Neutrophil (primary cell): ENCODE results near the gene SEMA3D.

Experiments used
- H3K27ac ChIP-seq: fragments of 200-600 bp; sonication (generic); 2 replicates; pipeline ENCODE4 v1.5.1; 2016; ENCODE audit warnings: mild to moderate bottlenecking, moderate library complexity
- H3K27me3 ChIP-seq: fragments of 200-600 bp; sonication (generic); 2 replicates; pipeline ENCODE4 v1.6.0; 2016; ENCODE audit warnings: mild to moderate bottlenecking
- H3K36me3 ChIP-seq: fragments of 200-600 bp; sonication (generic); 2 replicates; pipeline ENCODE4 v1.5.1; 2017
- H3K4me1 ChIP-seq, 2 experiments: fragments of 200-600 bp in 1 of 2; sonication (generic) in 1 of 2; 1 replicate in 1 of 2; 2 replicates in 1 of 2; pipeline versions ENCODE4 v1.5.1 to v1.6.1; 2013 to 2016; ENCODE audit warnings: low read depth in 1 of 2, low read length in 1 of 2, mild to moderate bottlenecking in 1 of 2, moderate library complexity in 1 of 2; ENCODE audit not compliant: control insufficient read depth in 1 of 2, insufficient read depth in 1 of 2
- H3K4me3 ChIP-seq, 2 experiments: fragments of 200-600 bp in 1 of 2; sonication (generic) in 1 of 2; 1 replicate in 1 of 2; 2 replicates in 1 of 2; pipeline ENCODE4 v1.5.1; 2013 to 2016; ENCODE audit warnings: low read depth in 1 of 2, low read length in 1 of 2, mild to moderate bottlenecking in 1 of 2, moderate library complexity in 1 of 2
- H3K9me3 ChIP-seq: fragments of 200-600 bp; sonication (generic); 2 replicates; pipeline ENCODE4 v1.5.1; 2016
- CTCF ChIP-seq: fragments of 200-600 bp; sonication (generic); IDR thresholded peaks from 2 replicates; pipeline ENCODE4 v1.5.1; 2016; ENCODE audit warnings: antibody characterized with exemption

Gene SEMA3D

DNA sequence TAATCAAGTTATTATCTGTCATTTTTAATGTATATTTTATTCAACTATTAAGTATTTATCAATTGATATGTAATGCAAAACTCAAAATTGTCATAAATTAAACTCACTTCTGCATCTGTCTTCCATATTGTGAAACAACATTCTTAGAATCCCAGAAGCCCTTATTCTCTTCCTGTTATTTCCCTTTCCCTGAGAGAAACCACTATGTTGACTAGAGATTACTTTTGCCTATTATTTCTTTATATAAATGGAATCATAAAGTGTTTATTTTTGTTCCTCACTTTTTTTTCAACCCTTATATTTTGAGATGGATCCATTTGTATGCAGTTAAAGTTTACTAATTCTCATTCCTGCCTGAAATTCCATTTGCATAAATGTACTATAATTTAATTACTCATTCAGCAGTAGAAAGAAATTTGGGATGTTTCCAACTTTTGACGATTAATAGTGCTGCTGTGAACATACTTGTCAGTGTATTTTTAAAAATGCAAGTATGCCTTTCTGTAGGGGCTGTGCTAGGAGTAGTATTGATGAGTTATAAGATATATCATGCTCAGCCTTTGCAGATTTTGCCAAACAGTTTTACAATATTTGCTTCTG lies 211.2 kb downstream of the SEMA3D start:
- Histone ChIP-seq H3K27ac (no peak overlapping the region), H3K27me3 (no peaks in the 10 kb centered on the region), H3K36me3 (no peaks in the 10 kb centered on the region), H3K9me3 (no peaks in the 10 kb centered on the region), H3K4me1 (no peaks in the 10 kb centered on the region), H3K4me3 (no peak overlapping the region)
- TF ChIP-seq CTCF: no peak

DNA sequence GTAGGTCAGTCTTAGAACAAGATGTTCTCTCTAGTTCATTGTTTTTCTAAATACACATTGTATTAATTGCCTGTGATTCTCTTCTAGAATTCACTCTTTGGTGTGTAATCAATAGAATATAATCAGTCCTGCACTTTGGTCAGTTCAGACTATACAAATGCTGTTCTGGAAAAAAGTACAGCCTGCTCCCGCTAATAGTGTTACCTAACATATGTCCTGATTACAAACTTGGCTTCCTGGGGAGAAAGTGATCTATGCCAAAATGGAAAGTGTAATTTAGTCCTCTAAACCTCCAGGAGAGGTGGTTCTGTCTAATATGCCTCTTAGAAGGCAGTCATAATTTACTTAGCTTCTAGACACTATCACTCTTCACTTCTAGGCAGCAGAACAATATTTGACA lies 215.5 kb downstream of the SEMA3D start:
- H3K9me3 ChIP-seq: no peaks in the 10 kb centered on the region
- no peaks in the 10 kb centered on the region for H3K4me1 ChIP-seq
- H3K27me3 ChIP-seq: no peaks in the 10 kb centered on the region
- TF ChIP-seq CTCF: no peak
- no peak overlapping the region for H3K27ac ChIP-seq
- H3K36me3 ChIP-seq: no peaks in the 10 kb centered on the region
- no peak overlapping the region for H3K4me3 ChIP-seq

DNA sequence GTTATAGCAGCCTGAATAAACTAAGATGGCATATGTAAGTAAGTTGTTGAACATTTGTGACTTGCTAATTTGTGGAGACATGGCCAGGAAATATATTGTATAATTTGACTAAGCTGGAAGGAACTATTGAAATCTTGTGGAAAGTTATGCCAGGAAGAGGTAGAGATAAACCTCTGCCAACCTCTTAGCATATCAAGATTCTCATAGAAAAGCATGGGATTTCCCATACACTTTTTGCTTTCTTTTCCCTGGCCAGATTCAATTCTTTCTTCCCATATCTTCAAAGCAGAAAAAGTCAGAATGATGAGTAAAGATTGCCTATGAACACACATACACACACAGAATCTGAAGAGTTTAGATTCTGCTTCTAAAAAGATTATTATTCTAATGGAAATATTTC lies 216.2 kb downstream of the SEMA3D start:
- Histone ChIP-seq H3K27ac (no peak overlapping the region), H3K27me3 (no peaks in the 10 kb centered on the region), H3K36me3 (no peaks in the 10 kb centered on the region), H3K4me1 (no peaks in the 10 kb centered on the region), H3K4me3 (no peak overlapping the region), H3K9me3 (no peaks in the 10 kb centered on the region)
- TF ChIP-seq CTCF: no peak

GRCh38 chr7:84953234-84953633 lies 233.6 kb downstream of the SEMA3D start:
- Histone ChIP-seq H3K9me3 (no peaks in the 10 kb centered on the region), H3K27me3 (no peaks in the 10 kb centered on the region), H3K4me1 (no peaks in the 10 kb centered on the region), H3K4me3 (no peak overlapping the region), H3K36me3 (no peaks in the 10 kb centered on the region), H3K27ac (no peak overlapping the region)
- TF ChIP-seq CTCF: no peak

DNA sequence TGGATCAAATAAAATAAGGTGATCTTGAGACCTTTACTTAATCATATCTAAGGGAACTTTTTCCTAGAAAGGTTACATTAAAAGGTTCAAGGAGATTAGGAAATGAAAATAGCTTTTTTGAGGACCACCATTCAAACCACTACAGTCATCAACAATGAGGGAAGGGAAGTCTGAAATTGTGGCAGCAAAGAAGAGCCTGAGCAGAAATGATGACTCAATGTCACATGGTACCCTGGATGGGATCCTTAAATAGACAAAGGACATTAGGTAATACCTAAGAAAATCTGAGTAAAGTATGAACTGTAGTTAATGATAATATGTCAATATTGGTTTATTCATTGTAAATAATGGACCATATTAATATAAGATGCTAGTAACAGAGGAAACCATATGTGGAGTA lies 236.0 kb downstream of the SEMA3D start:
- no peaks in the 10 kb centered on the region for H3K9me3 ChIP-seq
- no peak overlapping the region for H3K4me3 ChIP-seq
- no peaks in the 10 kb centered on the region for H3K36me3 ChIP-seq
- no peak for TF ChIP-seq CTCF
- H3K27ac ChIP-seq: no peak overlapping the region
- no peaks in the 10 kb centered on the region for H3K27me3 ChIP-seq
- H3K4me1 ChIP-seq: no peaks in the 10 kb centered on the region

GRCh38 chr7:84949501-84949900 lies 237.4 kb downstream of the SEMA3D start:
- Histone ChIP-seq H3K4me1 (no peaks in the 10 kb centered on the region), H3K27ac (no peak overlapping the region), H3K27me3 (no peaks in the 10 kb centered on the region), H3K9me3 (no peaks in the 10 kb centered on the region), H3K4me3 (no peak overlapping the region), H3K36me3 (no peaks in the 10 kb centered on the region)
- no peak for TF ChIP-seq CTCF
